ENCODE measurements around the gene C5orf34.

GRCh38 chr5:43483298-43484105, 31.4 kb downstream of the C5orf34 start, which contains the start of gene TMEM267:
- TF ChIP-seq CTCF (IDR thresholded peaks at IDR 0.05; ENCODE audit: low read depth, low read length) (no peak), POLR2A (IDR thresholded peaks at IDR 0.05; ENCODE audit: extremely low read depth, insufficient read length) (peak; percentile 95)
- TF ChIP-seq, protein P1, sequence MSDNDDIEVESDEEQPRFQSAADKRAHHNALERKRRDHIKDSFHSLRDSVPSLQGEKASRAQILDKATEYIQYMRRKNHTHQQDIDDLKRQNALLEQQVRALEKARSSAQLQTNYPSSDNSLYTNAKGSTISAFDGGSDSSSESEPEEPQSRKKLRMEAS (IDR thresholded peaks at IDR 0.05; ENCODE audit: low read depth, low read length), result no peak; the same call in 1 of the 2 replicates

Data from NB4 (cell line).